GM13976 (cell line): ENCODE results near the gene SETD7.

ENCODE experiments used
- DNase-seq: peaks from one replicate; pipeline ENCODE4 v3.0.0; 2012; ENCODE audit warnings: low spot score
- CTCF ChIP-seq: IDR thresholded peaks from 2 replicates; pipeline ENCODE4 v1.5.1; 2012; ENCODE audit warnings: borderline replicate concordance, mild to moderate bottlenecking; ENCODE audit not compliant: insufficient read depth; ENCODE audit errors: extremely low read depth, missing control alignments, control extremely low read depth
- in situ Hi-C: fragments of 300-500 bp; cut with MboI; formaldehyde crosslinking; loops from one replicate; pipeline ENCODE4 v1.12.0; 2022; ENCODE audit warnings: low sequenced_read_pairs, mixed read lengths, inconsistent platforms; ENCODE audit not compliant: unreplicated experiment

Gene SETD7

DNA sequence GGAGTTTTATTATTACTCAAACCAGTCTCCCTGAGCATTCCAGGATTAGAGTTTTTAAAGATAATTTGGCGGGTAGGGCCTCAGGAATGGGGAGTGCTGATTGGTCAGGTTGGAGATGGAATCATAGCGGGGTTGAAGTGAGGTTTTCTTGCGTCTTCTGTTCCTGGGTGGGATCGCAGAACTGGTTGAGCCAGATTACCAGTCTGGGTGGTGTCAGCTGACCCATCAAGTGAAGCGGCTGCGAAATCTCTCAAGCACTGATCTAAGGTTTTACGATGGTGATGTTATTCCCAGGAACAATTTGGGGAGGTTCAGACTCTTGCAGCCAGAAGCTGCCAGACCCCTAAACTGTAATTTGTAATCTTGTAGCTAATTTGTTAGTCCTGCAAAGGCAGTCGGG, 25.1 kb upstream of the SETD7 start:
- DNase-seq: no peak
- TF ChIP-seq CTCF: no peak
- in situ Hi-C loops: no loop called here

GRCh38 chr4:139576219-139576618, 20.2 kb upstream of the SETD7 start:
- in situ Hi-C loops: no loop called here
- DNase-seq: no peak
- TF ChIP-seq CTCF: no peak

GRCh38 chr4:139575072-139575471, 19.1 kb upstream of the SETD7 start:
- no peak for DNase-seq
- no peak for TF ChIP-seq CTCF
- in situ Hi-C loops: no loop called here

- DNase-seq: no peak
- in situ Hi-C loops: no loop called here
- no peak for TF ChIP-seq CTCF
These were observed 18.6 kb upstream of the SETD7 start for GRCh38 chr4:139574641-139575040.

DNA sequence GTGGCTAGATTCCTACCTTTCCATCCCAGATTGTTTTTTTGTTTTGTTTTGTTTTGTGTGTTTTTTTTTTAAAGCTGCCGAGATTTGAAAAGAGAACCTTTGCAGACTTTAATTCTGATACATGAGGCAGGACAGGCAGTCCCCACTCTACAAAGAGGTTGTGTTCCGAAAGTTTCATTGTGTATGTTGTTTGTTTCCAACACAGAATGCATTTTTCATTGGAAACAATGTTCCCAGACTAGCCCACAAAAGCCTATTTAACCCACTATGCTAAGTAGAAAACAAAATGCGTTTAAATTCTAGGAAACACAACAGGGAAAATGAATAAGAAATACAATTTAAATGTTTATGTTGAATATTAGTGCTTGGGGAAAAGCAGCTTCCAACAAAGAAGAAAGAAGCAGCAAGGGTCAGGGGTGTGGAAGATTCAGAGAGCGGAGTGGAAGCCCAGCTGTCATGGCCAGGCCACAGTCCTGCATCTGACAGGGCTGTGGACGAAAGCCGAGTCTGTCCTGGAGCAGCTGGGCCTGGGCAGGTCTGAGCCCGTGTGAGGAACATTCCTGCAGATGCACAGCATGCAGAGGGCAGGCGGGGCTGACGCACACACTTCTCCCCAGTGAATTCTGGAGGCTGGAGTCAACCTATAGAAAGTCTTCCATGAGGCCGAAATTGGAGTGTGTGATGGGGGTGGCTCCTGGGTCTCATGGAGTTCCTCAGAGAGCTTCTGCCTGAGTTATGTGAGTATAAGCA, 12.4 kb upstream of the SETD7 start:
- TF ChIP-seq CTCF: no peak
- no peak for DNase-seq
- in situ Hi-C loops: no loop called here

DNA sequence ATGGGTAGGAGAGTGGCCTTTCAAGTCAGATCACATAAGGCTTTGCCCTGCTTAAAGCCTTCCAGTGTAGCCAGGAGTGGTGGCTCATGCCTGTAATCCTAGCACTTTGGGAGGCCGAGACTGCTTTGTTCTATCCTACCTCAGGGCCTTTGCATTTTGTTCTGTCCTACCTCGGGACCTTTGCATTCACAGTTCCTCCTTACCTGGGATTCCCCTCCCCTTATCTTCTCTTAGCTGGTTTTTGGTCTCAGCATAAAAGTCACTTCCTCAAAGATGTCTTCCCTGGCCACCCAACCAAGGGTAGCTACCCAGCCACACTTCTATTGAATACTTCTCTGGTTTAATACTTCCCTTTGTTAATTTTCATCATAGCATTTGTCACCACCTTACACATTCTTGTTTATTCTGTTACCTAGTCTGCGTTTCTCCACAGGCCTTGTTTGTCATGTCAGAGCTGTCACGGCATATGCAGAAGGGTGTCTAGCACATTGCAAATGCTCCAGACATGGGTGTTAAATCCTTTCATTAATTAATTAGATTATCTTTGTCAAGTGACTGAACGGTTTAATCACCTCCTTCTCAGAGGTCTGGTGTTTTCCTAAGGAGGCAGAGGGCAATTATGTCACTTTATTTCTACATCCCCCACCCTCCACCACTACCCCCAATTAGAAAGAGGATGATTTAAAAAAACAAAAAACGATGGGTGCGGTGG, 11.3 kb upstream of the SETD7 start:
- DNase-seq: no peak
- no peak for TF ChIP-seq CTCF
- in situ Hi-C loops: no loop called here
